Testis (tissue), 3 donors: Measurements from ENCODE around the gene SHE. TPM values are rescaled to one million over a fixed set of nuclear protein-coding genes. Genes with fewer than 3 reads are reported as not detected.

Experiments
- DNase-seq: peaks from one replicate; pipeline ENCODE4 v3.0.0-alpha.2; 2019
- H3K27ac ChIP-seq, 2 donors: fragments of 200-600 bp; sonication (generic); one replicate each; pipeline ENCODE4 v1.5.1; 2019
- H3K27me3 ChIP-seq: fragments of 200-600 bp; sonication (generic); one replicate; pipeline ENCODE4 v1.5.1; 2019
- H3K36me3 ChIP-seq: fragments of 200-600 bp; sonication (generic); one replicate; pipeline ENCODE4 v1.5.1; 2017; ENCODE audit warnings: low read depth; ENCODE audit errors: missing control alignments
- H3K4me1 ChIP-seq: fragments of 200-600 bp; sonication (generic); one replicate; pipeline ENCODE4 v1.5.1; 2019
- H3K4me3 ChIP-seq, 2 donors: fragments of 200-600 bp; sonication (generic); one replicate each; pipeline ENCODE4 v1.5.1; 2017 to 2019
- H3K9me3 ChIP-seq: fragments of 200-600 bp; sonication (generic); one replicate; pipeline ENCODE4 v1.5.1; 2017
- POLR2A ChIP-seq: fragments of 450-650 bp; IDR thresholded peaks from one replicate; pipeline ENCODE4 v1.6.1; 2017; ENCODE audit warnings: antibody characterized with exemption, mild to moderate bottlenecking, moderate library complexity
- WGBS, 2 donors: methylation state at CpG; one replicate each; pipeline ENCODE4 v1.1.5; 2018; 5-methylcytosine and 5-hydroxymethylcytosine counted together
- intact Hi-C: fragments of 100-400 bp; cut with DNase I; formaldehyde crosslinking; loops from one replicate; pipeline ENCODE4 v1.15.1; 2023; ENCODE audit warnings: low total_unique reads
- polyA plus RNA-seq: library from polyadenylated mRNA; stranded (reverse); fragments of 350-450 nt; fragmentation: Illumina TruSeq; extraction: RNeasy Lipid Tissue Mini Kit (QIAGEN cat#74804); gene quantifications from one replicate; pipeline ENCODE4 v1.2.3, GENCODE V29; 2014; ENCODE audit warnings: low read depth, low replicate concordance; ENCODE audit not compliant: insufficient read depth
- total RNA-seq, 2 donors: library from RNA; depleted of rRNA; stranded (reverse); fragments of >200 nt; gene quantifications; one replicate each; pipeline ENCODE4 v1.2.3, GENCODE V29; 2016
- TF ChIP-seq, protein P1 (sequence below), 3 experiments: fragments of 450-650 bp in 2 of 3; fragments of 200-600 bp in 1 of 3; sonication (generic) in 1 of 3; IDR thresholded peaks; one replicate each; pipeline ENCODE4 v1.5.1; 2016 to 2019; ENCODE audit warnings: antibody characterized with exemption in 3 of 3, mild to moderate bottlenecking in 2 of 3, moderate library complexity in 1 of 3

Gene SHE
- total and polyA plus RNA-seq, 3 donors from 2014 or later, result 50.9 to 57.9 (median 53.7) TPM

- no peak for TF ChIP-seq POLR2A
- TF ChIP-seq, protein P1, sequence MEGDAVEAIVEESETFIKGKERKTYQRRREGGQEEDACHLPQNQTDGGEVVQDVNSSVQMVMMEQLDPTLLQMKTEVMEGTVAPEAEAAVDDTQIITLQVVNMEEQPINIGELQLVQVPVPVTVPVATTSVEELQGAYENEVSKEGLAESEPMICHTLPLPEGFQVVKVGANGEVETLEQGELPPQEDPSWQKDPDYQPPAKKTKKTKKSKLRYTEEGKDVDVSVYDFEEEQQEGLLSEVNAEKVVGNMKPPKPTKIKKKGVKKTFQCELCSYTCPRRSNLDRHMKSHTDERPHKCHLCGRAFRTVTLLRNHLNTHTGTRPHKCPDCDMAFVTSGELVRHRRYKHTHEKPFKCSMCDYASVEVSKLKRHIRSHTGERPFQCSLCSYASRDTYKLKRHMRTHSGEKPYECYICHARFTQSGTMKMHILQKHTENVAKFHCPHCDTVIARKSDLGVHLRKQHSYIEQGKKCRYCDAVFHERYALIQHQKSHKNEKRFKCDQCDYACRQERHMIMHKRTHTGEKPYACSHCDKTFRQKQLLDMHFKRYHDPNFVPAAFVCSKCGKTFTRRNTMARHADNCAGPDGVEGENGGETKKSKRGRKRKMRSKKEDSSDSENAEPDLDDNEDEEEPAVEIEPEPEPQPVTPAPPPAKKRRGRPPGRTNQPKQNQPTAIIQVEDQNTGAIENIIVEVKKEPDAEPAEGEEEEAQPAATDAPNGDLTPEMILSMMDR (IDR thresholded peaks at IDR 0.05), result no peak
- 32 to 45% methylated on average over 14 to 18 of the region's 18 CpGs for WGBS, 2 donors
- Histone ChIP-seq H3K36me3 (no peaks in the 10 kb centered on the region), H3K4me3 (no peak overlapping the region), H3K27me3 (no peaks in the 10 kb centered on the region), H3K9me3 (no peaks in the 10 kb centered on the region), H3K4me1 (peaks cover 22% of the 10 kb centered on the region), H3K27ac (peak overlapping the region in 1 of 2 donors; percentile 42)
- intact Hi-C loops, result no loop called here
- DNase-seq, result peak; percentile 86
Observed at GRCh38 chr1:154434346-154435085, 67.7 kb downstream of the SHE start.

- Histone ChIP-seq H3K36me3 (no peaks in the 10 kb centered on the region), H3K4me3 (no peak overlapping the region), H3K4me1 (peaks cover 27% of the 10 kb centered on the region), H3K27ac (no peak overlapping the region), H3K9me3 (no peaks in the 10 kb centered on the region), H3K27me3 (no peaks in the 10 kb centered on the region)
- no peak for DNase-seq
- intact Hi-C loops, result no loop called here
- 87 to 90% methylated on average over 8 to 9 of the region's 9 CpGs for WGBS, 2 donors
- no peak for TF ChIP-seq POLR2A
- TF ChIP-seq, protein P1 (IDR thresholded peaks at IDR 0.05), result no peak
Observed at GRCh38 chr1:154433161-154433764, 68.9 kb downstream of the SHE start.

DNA sequence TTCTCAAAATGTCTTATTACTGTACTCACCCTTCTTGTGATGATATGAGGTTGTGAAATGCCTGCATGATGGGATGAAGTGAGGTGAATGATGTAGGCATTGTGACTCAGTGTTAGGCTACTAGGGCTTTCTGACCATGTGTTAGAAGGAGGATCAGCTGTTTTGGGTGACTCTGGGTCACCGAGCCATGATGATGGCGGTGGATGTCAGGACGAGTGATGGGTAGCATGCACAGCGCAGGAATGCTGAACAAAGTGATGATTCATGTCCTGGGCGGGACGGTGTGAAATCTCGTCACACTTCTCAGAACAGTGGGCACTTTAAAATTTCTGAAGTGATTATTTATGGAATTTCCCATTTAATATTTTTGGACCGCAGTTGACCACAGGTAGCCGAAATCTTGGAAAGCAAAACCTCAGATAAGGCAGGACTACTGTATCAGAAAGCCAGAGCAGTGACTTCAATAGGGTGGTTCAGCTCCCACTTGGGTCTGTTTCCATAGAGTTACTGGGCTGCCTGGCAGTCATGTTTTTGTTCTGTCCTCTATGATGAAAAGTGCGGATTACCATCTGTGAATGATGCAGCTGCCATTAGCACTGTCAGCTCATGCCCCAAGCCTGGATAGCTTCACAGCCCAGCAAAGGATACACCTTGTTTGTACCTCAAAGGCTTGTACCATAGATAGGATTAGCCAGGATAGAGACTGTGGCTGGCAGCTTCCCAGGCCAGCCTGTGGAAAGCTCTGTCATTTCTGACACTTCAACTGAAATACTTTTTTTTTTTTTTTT, 70.4 kb downstream of the SHE start:
- WGBS, 2 donors, result 75 to 83% methylated on average over 10 of the region's 10 CpGs
- H3K27ac ChIP-seq, result no peak overlapping the region
- no peak for DNase-seq
- no peaks in the 10 kb centered on the region for H3K36me3 ChIP-seq
- peaks cover 33% of the 10 kb centered on the region for H3K4me1 ChIP-seq
- H3K27me3 ChIP-seq, result no peaks in the 10 kb centered on the region
- no peak for TF ChIP-seq POLR2A
- TF ChIP-seq, protein P1 (IDR thresholded peaks at IDR 0.05), result no peak
- intact Hi-C loops, result no loop called here
- no peak overlapping the region for H3K4me3 ChIP-seq
- H3K9me3 ChIP-seq, result no peaks in the 10 kb centered on the region

DNA sequence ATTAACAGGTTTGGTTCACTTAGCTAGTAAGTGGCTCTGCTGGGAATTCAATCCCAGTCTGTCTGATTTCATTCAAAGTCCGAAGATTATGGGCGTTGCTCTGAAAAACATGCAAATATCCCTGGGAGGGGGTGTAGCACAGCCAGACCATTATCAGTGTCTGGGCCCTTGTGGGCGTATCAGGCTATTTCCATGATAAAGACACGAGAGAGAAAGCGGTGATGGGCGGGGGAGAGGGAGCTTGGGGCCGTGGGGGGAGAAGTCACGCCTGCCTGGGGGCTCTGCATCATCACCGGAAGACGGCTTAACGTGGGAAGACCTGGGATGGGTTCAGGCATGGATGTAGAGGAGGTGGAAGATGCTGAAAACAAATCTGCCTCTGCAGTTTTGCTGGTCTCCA, 71.3 kb downstream of the SHE start:
- peak; percentile 71 for DNase-seq
- intact Hi-C loops, result no loop called here
- Histone ChIP-seq H3K36me3 (no peaks in the 10 kb centered on the region), H3K9me3 (no peaks in the 10 kb centered on the region), H3K27me3 (no peaks in the 10 kb centered on the region), H3K27ac (no peak overlapping the region), H3K4me1 (peaks cover 33% of the 10 kb centered on the region), H3K4me3 (no peak overlapping the region)
- TF ChIP-seq, protein P1 (IDR thresholded peaks at IDR 0.05), result no peak
- TF ChIP-seq POLR2A, result no peak
- 53 to 60% methylated on average over 11 of the region's 11 CpGs for WGBS, 2 donors
